Stimulated activated CD4-positive, alpha-beta T cell treated with anti-CD3 and anti-CD28 coated beads, Interleukin-2, amount 100 ng/mL, for 24 hours (primary cell): Measurements from ENCODE around the gene C16orf92.
A peak's percentile ranks its signal among the peaks of the same experiment; 100 is the strongest.

Experiments
- DNase-seq, 2 donors: peaks; one replicate each; pipeline ENCODE4 v3.0.0-alpha.2; 2020

C16orf92 gene

DNA sequence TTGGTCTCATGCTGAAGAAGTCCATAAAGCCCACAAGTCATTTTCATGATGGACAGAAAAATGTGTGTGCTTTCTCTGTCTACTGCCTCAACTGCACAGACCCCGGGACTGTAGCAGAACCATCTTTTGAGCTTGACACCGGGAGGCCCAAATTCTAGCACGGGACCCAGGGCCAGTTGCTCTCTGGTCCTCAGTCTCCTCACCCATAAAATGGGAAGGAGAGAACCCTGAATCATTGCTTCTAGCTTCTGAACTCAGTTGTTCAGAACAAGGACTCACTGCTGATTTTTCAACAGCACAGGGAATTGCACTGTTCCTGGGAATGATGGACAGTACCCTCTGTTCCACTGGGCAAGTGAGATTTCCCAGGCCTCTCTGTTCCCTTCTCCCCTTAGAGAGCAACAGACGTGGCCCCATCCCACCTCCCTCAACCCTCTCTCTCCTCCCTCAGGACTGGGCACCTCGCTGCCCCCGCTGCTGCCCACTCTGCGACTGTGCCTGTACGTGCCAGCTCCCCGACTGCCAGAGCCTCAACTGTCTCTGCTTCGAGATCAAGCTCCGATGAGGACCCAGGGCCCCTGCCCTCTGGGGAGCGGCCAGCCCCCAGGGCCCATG, 40.4 kb downstream of the C16orf92 start:
- DNase-seq, result no peak

DNA sequence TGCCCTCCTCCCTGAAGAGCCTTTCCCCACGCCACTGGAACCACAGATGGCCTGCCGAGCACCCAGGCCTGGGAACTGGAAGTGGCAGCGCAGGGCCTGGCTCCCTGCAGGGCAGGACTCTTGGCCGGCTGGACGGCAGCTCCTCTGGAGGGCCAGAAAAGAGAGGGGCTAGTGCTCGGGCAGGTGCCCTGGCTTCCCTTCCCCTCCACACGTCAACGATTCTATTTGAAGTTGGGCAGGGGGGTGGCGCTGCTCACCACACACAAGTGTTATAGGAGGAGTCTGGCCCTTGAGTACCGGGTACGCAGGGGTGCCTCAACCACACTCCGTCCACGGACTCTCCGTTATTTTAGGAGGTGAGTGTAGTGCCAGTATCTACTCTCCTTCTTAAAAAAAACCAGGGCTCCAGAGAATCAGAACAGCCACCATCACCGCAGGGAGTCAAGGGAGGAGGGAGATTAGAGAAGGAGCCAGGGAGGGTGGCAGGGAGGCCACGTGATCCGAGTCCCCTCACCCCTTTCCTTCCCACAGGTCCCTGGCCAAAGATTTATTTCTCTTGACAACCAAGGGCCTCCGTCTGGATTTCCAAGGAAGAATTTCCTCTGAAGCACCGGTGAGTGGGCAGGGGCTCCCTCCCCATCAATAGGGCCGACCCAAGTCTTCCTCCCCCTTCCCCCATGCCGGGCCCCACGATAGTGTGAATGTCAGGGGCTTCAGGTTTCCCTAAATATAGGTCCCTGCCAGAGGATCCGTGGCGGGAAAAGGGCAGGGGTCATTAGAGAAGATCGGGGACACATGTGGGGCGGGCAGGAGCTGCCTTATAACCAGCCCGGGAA, 41.1 kb downstream of the C16orf92 start:
- DNase-seq, result peak; percentile 75 to 78

DNA sequence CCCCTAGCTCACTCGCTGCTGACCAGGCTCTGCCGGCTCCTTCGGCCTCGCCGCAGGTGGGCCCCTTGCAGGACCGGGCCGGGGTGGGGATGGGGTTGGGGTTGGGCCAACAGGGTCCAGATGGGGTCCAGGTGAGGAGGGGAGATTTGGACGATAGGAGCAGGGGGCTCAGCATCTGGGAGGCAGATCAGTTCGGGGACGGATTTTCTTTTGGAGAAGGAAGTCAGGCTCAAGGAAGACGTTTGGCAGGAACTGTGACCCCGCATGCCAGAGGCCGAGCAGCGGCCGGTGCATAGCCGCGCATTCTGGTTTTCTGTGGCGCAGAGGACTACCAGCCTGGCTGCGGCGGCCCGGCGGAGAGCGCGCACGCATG, 41.7 kb downstream of the C16orf92 start:
- no peak for DNase-seq

DNA sequence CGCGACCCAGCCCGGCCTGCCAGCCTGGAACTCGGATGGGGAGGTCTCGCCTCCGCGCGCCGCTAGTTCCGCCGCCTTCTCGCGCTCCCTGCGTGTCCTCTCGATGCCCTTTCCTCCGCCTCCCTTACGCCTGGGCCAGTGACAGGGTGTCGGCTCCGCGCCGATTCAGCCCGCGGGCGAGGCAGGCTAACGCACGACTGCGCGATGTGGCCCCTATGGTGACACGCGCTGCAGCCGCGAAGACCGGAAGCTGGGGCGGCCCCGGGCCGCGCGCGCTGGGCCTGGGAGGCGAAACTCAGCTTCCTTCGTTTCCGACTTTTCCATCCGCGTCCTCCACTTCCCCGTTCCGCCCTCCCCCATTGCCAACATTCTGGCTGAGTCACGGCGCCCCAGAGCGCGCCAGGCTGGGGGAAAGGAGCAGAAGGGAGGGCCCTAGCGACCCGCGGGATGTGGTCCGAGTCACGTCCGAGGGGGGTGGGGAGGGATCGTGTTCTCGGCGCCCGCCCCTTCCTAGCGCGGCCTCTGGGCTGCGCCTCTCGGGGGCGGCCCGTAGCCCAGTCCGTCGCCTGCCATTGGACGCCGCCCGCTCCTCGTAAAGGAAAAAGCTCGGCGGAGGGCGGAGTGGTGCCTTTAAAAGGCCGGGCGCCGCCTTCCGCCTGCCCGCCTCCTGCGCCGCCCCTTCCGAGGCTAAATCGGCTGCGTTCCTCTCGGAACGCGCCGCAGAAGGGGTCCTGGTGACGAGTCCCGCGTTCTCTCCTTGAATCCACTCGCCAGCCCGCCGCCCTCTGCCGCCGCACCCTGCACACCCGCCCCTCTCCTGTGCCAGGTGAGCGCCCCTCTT, 42.3 kb downstream of the C16orf92 start, which contains the start of gene ALDOA:
ALDOA (plus strand) TSS at position 659 of the 841 bp plus-strand sequence. CDS start 1,138 bp downstream, outside the sequence.
- DNase-seq, result peak; percentile 97 to 98

GRCh38 chr16:30065943-30066760, 43.2 kb downstream of the C16orf92 start:
- DNase-seq, result peak; percentile 52 to 53

DNA sequence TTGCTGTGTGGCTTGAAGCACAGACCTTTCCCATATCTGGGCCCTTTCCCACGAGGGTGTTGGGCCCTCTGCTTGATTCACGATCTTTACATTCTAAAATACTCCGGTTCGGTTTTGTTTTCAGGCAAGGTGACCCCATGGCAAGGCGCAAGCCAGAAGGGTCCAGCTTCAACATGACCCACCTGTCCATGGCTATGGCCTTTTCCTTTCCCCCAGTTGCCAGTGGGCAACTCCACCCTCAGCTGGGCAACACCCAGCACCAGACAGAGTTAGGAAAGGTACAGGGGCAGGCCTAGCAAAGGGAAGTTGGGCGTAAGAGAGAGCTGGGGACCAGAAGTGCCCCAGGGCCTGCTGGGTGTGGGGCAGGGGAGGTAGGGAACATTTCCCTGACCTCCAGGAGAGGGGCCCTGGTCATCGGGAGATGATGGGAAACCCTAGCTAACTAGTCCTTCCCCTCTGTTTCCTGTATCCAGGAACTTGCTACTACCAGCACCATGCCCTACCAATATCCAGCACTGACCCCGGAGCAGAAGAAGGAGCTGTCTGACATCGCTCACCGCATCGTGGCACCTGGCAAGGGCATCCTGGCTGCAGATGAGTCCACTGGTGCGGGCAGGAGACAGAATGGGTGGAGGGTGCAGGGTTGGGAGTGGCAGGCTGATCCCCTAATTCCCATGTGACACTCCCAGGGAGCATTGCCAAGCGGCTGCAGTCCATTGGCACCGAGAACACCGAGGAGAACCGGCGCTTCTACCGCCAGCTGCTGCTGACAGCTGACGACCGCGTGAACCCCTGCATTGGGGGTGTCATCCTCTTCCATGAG, 44.0 kb downstream of the C16orf92 start:
- DNase-seq, result no peak

GRCh38 chr16:30067584-30067916, 44.6 kb downstream of the C16orf92 start:
- no peak for DNase-seq

- DNase-seq, result no peak
Measured at GRCh38 chr16:30068333-30068732, 45.3 kb downstream of the C16orf92 start.

DNA sequence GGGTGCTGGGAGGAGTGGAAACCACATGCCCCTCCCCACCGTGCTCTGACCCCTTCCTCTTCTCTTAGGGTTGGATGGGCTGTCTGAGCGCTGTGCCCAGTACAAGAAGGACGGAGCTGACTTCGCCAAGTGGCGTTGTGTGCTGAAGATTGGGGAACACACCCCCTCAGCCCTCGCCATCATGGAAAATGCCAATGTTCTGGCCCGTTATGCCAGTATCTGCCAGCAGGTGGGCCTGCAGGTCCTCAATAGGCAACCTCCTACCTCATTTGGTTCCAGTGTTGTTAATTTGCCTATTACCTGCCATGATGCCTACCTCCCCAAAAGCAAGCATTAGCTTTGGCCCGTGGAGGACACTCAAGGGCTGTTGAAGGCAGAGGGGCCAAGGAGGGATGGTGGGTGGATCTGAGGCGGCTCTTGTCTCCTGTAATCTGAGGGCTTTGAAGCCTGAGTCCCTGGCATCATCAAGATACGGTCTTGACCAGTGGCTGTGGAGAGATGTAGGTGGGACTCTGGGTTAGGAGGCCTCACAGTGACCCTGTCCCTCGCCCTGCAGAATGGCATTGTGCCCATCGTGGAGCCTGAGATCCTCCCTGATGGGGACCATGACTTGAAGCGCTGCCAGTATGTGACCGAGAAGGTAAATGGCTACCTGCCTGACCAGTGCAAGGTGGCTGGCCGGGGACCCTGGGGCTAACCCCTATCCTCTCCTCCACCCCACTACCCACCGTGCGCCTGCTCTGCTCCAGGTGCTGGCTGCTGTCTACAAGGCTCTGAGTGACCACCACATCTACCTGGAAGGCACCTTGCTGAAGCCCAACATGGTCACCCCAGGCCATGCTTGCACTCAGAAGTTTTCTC, 46.0 kb downstream of the C16orf92 start:
- DNase-seq, result peak; percentile 58

DNA sequence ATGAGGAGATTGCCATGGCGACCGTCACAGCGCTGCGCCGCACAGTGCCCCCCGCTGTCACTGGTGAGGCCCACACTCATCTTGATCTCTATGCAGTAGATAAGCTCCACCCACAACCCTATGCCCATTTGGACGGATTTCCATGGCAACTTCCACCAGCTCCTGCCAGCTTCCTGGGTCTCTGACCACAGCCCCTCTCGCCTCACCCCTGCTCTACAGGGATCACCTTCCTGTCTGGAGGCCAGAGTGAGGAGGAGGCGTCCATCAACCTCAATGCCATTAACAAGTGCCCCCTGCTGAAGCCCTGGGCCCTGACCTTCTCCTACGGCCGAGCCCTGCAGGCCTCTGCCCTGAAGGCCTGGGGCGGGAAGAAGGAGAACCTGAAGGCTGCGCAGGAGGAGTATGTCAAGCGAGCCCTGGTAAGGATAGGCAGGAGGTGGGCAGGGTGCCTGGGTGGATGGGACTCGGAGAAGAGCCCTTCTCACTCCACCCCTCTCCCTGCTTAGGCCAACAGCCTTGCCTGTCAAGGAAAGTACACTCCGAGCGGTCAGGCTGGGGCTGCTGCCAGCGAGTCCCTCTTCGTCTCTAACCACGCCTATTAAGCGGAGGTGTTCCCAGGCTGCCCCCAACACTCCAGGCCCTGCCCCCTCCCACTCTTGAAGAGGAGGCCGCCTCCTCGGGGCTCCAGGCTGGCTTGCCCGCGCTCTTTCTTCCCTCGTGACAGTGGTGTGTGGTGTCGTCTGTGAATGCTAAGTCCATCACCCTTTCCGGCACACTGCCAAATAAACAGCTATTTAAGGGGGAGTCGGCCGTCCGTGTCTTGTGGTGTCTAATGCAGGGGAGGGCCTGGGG, 46.8 kb downstream of the C16orf92 start:
- DNase-seq, result no peak

DNA sequence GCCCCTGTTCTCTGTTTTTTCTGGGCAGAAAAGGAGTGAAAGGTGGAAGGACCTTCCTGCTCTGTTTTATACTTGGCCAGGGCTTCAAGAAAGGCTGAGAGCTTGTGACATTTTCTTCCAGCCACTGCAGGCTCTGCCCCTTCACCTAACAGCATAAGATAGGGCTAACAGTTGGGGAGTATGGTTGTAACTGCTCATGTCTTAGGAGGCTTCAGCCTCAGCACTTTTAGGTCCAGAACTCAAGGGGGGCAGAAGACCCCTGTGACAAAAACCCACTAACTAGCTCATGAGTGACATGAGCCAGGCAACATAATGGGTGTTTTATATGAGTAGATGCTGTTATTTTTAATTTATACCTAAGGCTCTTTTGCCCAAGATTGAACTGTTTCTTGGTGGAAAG, 47.5 kb downstream of the C16orf92 start:
- DNase-seq, result no peak
